Epithelial cell of esophagus (primary cell): Measurements from ENCODE around the gene CAMK1.
A peak's percentile ranks its signal among the peaks of the same experiment; 100 is the strongest.

Experiments used
- DNase-seq: peaks from one replicate; pipeline ENCODE4 v3.0.0; 2010; ENCODE audit warnings: low read depth
- H3K4me3 ChIP-seq: 2 replicates; pipeline ENCODE4 v1.5.1; 2011; ENCODE audit warnings: mild to moderate bottlenecking, low read length, control low read depth
- CTCF ChIP-seq: IDR thresholded peaks from 2 replicates; pipeline ENCODE4 v1.5.1; 2011; ENCODE audit warnings: low read depth, mild to moderate bottlenecking, low read length, control low read depth, inconsistent platforms; ENCODE audit not compliant: insufficient read depth; ENCODE audit errors: missing control alignments

CAMK1 gene

GRCh38 chr3:9721700-9722060, 48.1 kb downstream of the CAMK1 start:
- no peak overlapping the region for H3K4me3 ChIP-seq
- DNase-seq, result no peak
- TF ChIP-seq CTCF, result no peak

- TF ChIP-seq CTCF, result no peak
- H3K4me3 ChIP-seq, result no peak overlapping the region
- no peak for DNase-seq
Observed at GRCh38 chr3:9721015-9721699, 48.6 kb downstream of the CAMK1 start.

- no peak for DNase-seq
- H3K4me3 ChIP-seq, result no peak overlapping the region
- no peak for TF ChIP-seq CTCF
Observed at GRCh38 chr3:9718118-9718517, 51.6 kb downstream of the CAMK1 start.

- no peak for DNase-seq
- H3K4me3 ChIP-seq, result no peak overlapping the region
- no peak for TF ChIP-seq CTCF
Observed at GRCh38 chr3:9717563-9717962, 52.2 kb downstream of the CAMK1 start.

GRCh38 chr3:9716801-9717555, 52.8 kb downstream of the CAMK1 start:
- TF ChIP-seq CTCF, result no peak
- DNase-seq, result no peak
- no peak overlapping the region for H3K4me3 ChIP-seq

- H3K4me3 ChIP-seq, result no peak overlapping the region
- peak; percentile 86 for DNase-seq
- TF ChIP-seq CTCF, result peak; percentile 88
Observed at GRCh38 chr3:9715764-9716437, 53.8 kb downstream of the CAMK1 start.
